Brain microvascular endothelial cell (primary cell): ENCODE measurements around the gene COMMD2.
A peak's percentile ranks its signal among the peaks of the same experiment; 100 is the strongest.

ENCODE experiments used
- DNase-seq: peaks from one replicate; pipeline ENCODE4 v3.0.0-alpha.2; 2020
- H3K27ac ChIP-seq: fragments of 250-450 bp; sonication (Bioruptor Pico); 2 replicates; pipeline ENCODE4 v1.5.1; 2020; ENCODE audit warnings: mild to moderate bottlenecking, moderate library complexity
- H3K27me3 ChIP-seq: fragments of 250-450 bp; sonication (Bioruptor Pico); replicated peaks from 2 replicates; pipeline ENCODE4 v1.5.1; 2020; ENCODE audit warnings: mild to moderate bottlenecking
- H3K36me3 ChIP-seq: fragments of 250-450 bp; sonication (Bioruptor Pico); replicated peaks from 2 replicates; pipeline ENCODE4 v1.5.1; 2020; ENCODE audit warnings: mild to moderate bottlenecking
- H3K4me3 ChIP-seq: 2 replicates; pipeline ENCODE4 v1.5.1; 2011; ENCODE audit warnings: low read depth, mild to moderate bottlenecking, control low read depth, low read length, moderate library complexity
- CTCF ChIP-seq: IDR thresholded peaks from 2 replicates; pipeline ENCODE4 v1.5.1; 2011; ENCODE audit warnings: low read depth, mild to moderate bottlenecking, moderate library complexity, low read length, control low read depth, inconsistent platforms; ENCODE audit errors: missing control alignments
- in situ Hi-C: cut with HindIII; loops from 2 replicates; pipeline ENCODE4 v1.10.0; 2017; ENCODE audit warnings: low sequenced_read_pairs, low pct_ligation_motif_present

The COMMD2 gene

GRCh38 chr3:149727656-149728055, 24.6 kb downstream of the COMMD2 start:
- TF ChIP-seq CTCF = no peak
- in situ Hi-C loops = loop anchor here (25.0 kb wide), 1 partner anchor 215 kb away; no protein-coding TSS in a partner anchor
- no peak overlapping the region for H3K4me3 ChIP-seq
- H3K36me3 ChIP-seq = no peaks in the 10 kb centered on the region
- H3K27ac ChIP-seq = no peak overlapping the region
- no peaks in the 10 kb centered on the region for H3K27me3 ChIP-seq
- DNase-seq = no peak

- in situ Hi-C loops = loop anchor here (25.0 kb wide), 1 partner anchor 215 kb away; no protein-coding TSS in a partner anchor
- DNase-seq = no peak
Measured at GRCh38 chr3:149726716-149727407, 25.4 kb downstream of the COMMD2 start.

GRCh38 chr3:149723781-149724180, 28.5 kb downstream of the COMMD2 start:
- H3K27ac ChIP-seq = no peak overlapping the region
- no peak for TF ChIP-seq CTCF
- in situ Hi-C loops = no loop called here
- no peak for DNase-seq
- no peaks in the 10 kb centered on the region for H3K36me3 ChIP-seq
- no peak overlapping the region for H3K4me3 ChIP-seq
- H3K27me3 ChIP-seq = no peaks in the 10 kb centered on the region

More at GRCh38 chr3:149726716-149727407, 25.4 kb downstream of the COMMD2 start:
- Histone ChIP-seq H3K36me3 (no peaks in the 10 kb centered on the region), H3K27ac (no peak overlapping the region), H3K4me3 (no peak overlapping the region), H3K27me3 (no peaks in the 10 kb centered on the region)
- no peak for TF ChIP-seq CTCF

- in situ Hi-C loops = no loop called here
- H3K4me3 ChIP-seq = no peak overlapping the region
- no peak for DNase-seq
- H3K36me3 ChIP-seq = no peaks in the 10 kb centered on the region
- H3K27ac ChIP-seq = no peak overlapping the region
- H3K27me3 ChIP-seq = no peaks in the 10 kb centered on the region
- no peak for TF ChIP-seq CTCF
Measured at GRCh38 chr3:149720918-149721317, 31.4 kb downstream of the COMMD2 start.

- no peak overlapping the region for H3K27ac ChIP-seq
- H3K27me3 ChIP-seq = no peaks in the 10 kb centered on the region
- H3K36me3 ChIP-seq = no peaks in the 10 kb centered on the region
- TF ChIP-seq CTCF = peak; percentile 73
- DNase-seq = peak; percentile 77
- in situ Hi-C loops = no loop called here
- no peak overlapping the region for H3K4me3 ChIP-seq
Measured at GRCh38 chr3:149717391-149718056, 34.8 kb downstream of the COMMD2 start.
